HG03039 (cell line): Measurements from ENCODE around the gene ISCU.
"Not testable (repeated sequence)": the region's sequence is repeated elsewhere in the genome, so short reads cannot be mapped to it uniquely, and the experiment has no call there.

ENCODE experiments used
- ATAC-seq: cut with Tn5 transposase; IDR thresholded peaks from one replicate; pipeline ENCODE4 v1.9.1; 2021; ENCODE audit warnings: mild to moderate bottlenecking, moderate library complexity; ENCODE audit not compliant: unreplicated experiment

The ISCU gene

GRCh38 chr12:108568338-108569154 lies 6.2 kb downstream of the ISCU start:
- ATAC-seq: peak; percentile 55

- no peak for ATAC-seq
These were observed 8.6 kb downstream of the ISCU start for GRCh38 chr12:108570743-108571608.

- ATAC-seq: no peak
These were observed 9.3 kb downstream of the ISCU start for GRCh38 chr12:108571609-108572165.

- no peak for ATAC-seq
These were observed 9.9 kb downstream of the ISCU start for GRCh38 chr12:108572166-108572790.

GRCh38 chr12:108573317-108573716 lies 10.9 kb downstream of the ISCU start:
- no peak for ATAC-seq

GRCh38 chr12:108574276-108574675 lies 11.9 kb downstream of the ISCU start:
- not testable (repeated sequence) for ATAC-seq

- ATAC-seq: no peak
These were observed 13.0 kb downstream of the ISCU start for GRCh38 chr12:108575199-108575912.

- ATAC-seq: no peak
These were observed 14.4 kb downstream of the ISCU start for GRCh38 chr12:108576660-108577234.

- ATAC-seq: no peak
These were observed 15.1 kb downstream of the ISCU start for GRCh38 chr12:108577458-108577857.

GRCh38 chr12:108578264-108578663 lies 15.9 kb downstream of the ISCU start:
- no peak for ATAC-seq

GRCh38 chr12:108578813-108579212 lies 16.4 kb downstream of the ISCU start:
- ATAC-seq: no peak

- ATAC-seq: no peak
These were observed 18.1 kb downstream of the ISCU start for GRCh38 chr12:108580531-108580930.

GRCh38 chr12:108581311-108582227 lies 19.2 kb downstream of the ISCU start:
- ATAC-seq: no peak

- no peak for ATAC-seq
These were observed 20.1 kb downstream of the ISCU start for GRCh38 chr12:108582509-108582908.

- no peak for ATAC-seq
These were observed 20.8 kb downstream of the ISCU start for GRCh38 chr12:108582978-108583770.

- no peak for ATAC-seq
These were observed 21.6 kb downstream of the ISCU start for GRCh38 chr12:108583991-108584390.

- no peak for ATAC-seq
These were observed 22.2 kb downstream of the ISCU start for GRCh38 chr12:108584456-108585065.

GRCh38 chr12:108585864-108586263 lies 23.5 kb downstream of the ISCU start:
- ATAC-seq: no peak
